Progenitor cell of endocrine pancreas (in vitro differentiated cells): ENCODE data around the gene ZNF284. TPM values are rescaled to one million over a fixed set of nuclear protein-coding genes. Genes with fewer than 3 reads are reported as not detected.
A peak's percentile ranks its signal among the peaks of the same experiment; 100 is the strongest.

ENCODE experiments used
- DNase-seq: peaks from one replicate; pipeline ENCODE4 v3.0.0; 2021; ENCODE audit warnings: low spot score; ENCODE audit not compliant: unreplicated experiment
- H3K27ac Mint-ChIP-seq: 2 replicates; pipeline ENCODE4 v1.8.0; 2021; ENCODE audit warnings: mild to moderate bottlenecking, moderate library complexity, mixed read lengths
- H3K27me3 Mint-ChIP-seq: 2 replicates; pipeline ENCODE4 v1.8.0; 2021; ENCODE audit warnings: mixed read lengths
- H3K36me3 Mint-ChIP-seq: 2 replicates; pipeline ENCODE4 v1.8.0; 2022; ENCODE audit warnings: mixed read lengths; ENCODE audit not compliant: insufficient read depth
- H3K4me1 Mint-ChIP-seq: 2 replicates; pipeline ENCODE4 v1.8.0; 2021; ENCODE audit warnings: low read depth, mixed read lengths
- H3K4me3 Mint-ChIP-seq: 2 replicates; pipeline ENCODE4 v1.8.0; 2021; ENCODE audit warnings: low read depth, mild to moderate bottlenecking, moderate library complexity, mixed read lengths
- H3K9me3 Mint-ChIP-seq: 2 replicates; pipeline ENCODE4 v1.8.0; 2021; ENCODE audit warnings: low read depth, mixed read lengths
- total RNA-seq: library from RNA; stranded (reverse); gene quantifications from 2 replicates; pipeline ENCODE4 v1.2.1, GENCODE V29; 2021
- TF ChIP-seq, protein P1 (sequence below): fragments of 200-600 bp; sonication (generic); IDR thresholded peaks from one replicate; pipeline ENCODE4 v1.5.0; 2021; ENCODE audit warnings: antibody characterized with exemption, mild to moderate bottlenecking; ENCODE audit not compliant: unreplicated experiment

Gene ZNF284
- total RNA-seq, 1 donor from 2014 or later, result 5.9 TPM

GRCh38 chr19:44092108-44092507, 20.1 kb downstream of the ZNF284 start:
- DNase-seq, result no peak
- no peak overlapping the region for H3K27ac Mint-ChIP-seq

DNA sequence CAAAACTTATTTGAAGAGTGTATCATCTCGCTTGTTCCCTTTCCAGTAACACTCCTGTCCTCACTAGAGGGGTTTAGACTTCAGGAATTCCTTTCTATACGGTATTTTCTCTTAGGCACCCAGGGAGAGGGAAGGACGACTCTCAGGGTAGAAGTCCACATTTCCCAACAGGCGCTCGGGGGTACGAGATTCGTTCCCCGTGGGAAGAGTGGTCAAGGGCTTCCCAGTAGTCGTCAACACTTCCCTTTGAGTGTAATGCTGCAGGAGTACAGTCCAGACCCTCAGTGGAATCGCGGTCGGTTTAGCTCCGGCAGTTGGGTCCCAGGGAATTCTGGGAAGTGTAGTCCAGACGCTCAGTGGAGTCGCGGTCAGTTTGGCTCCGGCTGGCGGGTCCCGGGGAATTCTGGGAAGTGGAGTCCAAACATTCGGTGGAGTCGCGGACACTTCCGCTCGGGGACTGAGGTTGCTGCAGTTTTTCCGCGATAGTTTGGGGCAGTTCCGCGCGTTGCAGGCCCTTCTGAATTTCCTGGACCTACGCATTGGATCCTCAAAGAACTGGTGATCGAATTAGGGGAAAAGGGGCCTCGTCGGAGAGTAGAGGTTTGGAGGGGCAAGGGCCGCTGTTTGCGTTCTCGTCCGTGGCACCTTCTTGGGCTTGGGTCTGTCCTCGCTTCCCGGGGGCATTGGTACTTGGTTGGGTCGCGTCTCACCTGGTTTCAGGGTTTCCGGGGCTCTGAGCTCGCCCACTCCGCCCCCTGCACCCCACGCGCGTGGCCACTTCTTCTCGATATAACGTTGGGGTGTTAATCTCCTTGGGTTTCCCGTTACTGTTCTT, 22.2 kb downstream of the ZNF284 start, which contains the start of gene ZNF224:
Gene ZNF224, plus strand, starts transcription at position 431 of the 835 bp plus-strand sequence. CDS start 3,513 bp downstream, outside the sequence.
- TF ChIP-seq, protein P1, sequence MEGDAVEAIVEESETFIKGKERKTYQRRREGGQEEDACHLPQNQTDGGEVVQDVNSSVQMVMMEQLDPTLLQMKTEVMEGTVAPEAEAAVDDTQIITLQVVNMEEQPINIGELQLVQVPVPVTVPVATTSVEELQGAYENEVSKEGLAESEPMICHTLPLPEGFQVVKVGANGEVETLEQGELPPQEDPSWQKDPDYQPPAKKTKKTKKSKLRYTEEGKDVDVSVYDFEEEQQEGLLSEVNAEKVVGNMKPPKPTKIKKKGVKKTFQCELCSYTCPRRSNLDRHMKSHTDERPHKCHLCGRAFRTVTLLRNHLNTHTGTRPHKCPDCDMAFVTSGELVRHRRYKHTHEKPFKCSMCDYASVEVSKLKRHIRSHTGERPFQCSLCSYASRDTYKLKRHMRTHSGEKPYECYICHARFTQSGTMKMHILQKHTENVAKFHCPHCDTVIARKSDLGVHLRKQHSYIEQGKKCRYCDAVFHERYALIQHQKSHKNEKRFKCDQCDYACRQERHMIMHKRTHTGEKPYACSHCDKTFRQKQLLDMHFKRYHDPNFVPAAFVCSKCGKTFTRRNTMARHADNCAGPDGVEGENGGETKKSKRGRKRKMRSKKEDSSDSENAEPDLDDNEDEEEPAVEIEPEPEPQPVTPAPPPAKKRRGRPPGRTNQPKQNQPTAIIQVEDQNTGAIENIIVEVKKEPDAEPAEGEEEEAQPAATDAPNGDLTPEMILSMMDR, result no peak
- Mint-ChIP-seq H3K4me3 (peak within 1 kb of the TSS; percentile 99), H3K4me1 (peaks cover 8% of the 10 kb centered on the region), H3K27me3 (no peaks in the 10 kb centered on the region), H3K27ac (peak within 1 kb of the TSS; percentile 96), H3K9me3 (no peaks in the 10 kb centered on the region), H3K36me3 (peaks cover 7% of the 10 kb centered on the region)
- DNase-seq, result peak; percentile 78

More at GRCh38 chr19:44092108-44092507, 20.1 kb downstream of the ZNF284 start:
- Mint-ChIP-seq H3K36me3 (no peaks in the 10 kb centered on the region), H3K4me1 (peaks cover 8% of the 10 kb centered on the region), H3K9me3 (no peaks in the 10 kb centered on the region), H3K27me3 (no peaks in the 10 kb centered on the region), H3K4me3 (no peak overlapping the region)
- TF ChIP-seq, protein P1, result no peak

GRCh38 chr19:44107751-44108150, 35.8 kb downstream of the ZNF284 start:
- H3K9me3 Mint-ChIP-seq, result peaks cover 62% of the 10 kb centered on the region
- TF ChIP-seq, protein P1, result no peak

DNA sequence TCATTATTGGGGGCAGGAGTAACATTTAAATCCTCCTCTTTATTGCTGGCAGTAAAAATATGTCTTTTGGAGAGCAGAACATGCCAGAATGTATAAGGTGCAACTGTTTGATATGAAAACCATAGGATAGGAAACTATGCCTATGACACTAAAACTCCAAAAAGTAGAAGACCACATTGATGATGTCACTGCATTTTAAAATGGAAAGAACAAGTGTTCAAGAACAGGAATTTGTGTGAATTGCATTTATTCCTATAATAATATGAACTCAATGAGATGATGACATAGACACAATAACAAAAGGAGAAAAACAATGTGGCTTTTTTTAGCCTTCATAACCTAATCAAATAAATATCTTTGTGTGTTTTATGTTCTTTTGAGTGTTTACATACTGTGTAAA, 37.5 kb downstream of the ZNF284 start:
- DNase-seq, result no peak
- no peak overlapping the region for H3K27ac Mint-ChIP-seq
- H3K27me3 Mint-ChIP-seq, result no peaks in the 10 kb centered on the region
- H3K4me1 Mint-ChIP-seq, result peaks cover 11% of the 10 kb centered on the region
- TF ChIP-seq, protein P1, result no peak
- no peak overlapping the region for H3K4me3 Mint-ChIP-seq
- H3K36me3 Mint-ChIP-seq, result peaks cover 62% of the 10 kb centered on the region
- peaks cover 52% of the 10 kb centered on the region for H3K9me3 Mint-ChIP-seq

More at GRCh38 chr19:44107751-44108150, 35.8 kb downstream of the ZNF284 start:
- Mint-ChIP-seq H3K27me3 (no peaks in the 10 kb centered on the region), H3K36me3 (peaks cover 77% of the 10 kb centered on the region), H3K4me1 (peaks cover 4% of the 10 kb centered on the region), H3K4me3 (no peak overlapping the region), H3K27ac (no peak overlapping the region)
- DNase-seq, result no peak

DNA sequence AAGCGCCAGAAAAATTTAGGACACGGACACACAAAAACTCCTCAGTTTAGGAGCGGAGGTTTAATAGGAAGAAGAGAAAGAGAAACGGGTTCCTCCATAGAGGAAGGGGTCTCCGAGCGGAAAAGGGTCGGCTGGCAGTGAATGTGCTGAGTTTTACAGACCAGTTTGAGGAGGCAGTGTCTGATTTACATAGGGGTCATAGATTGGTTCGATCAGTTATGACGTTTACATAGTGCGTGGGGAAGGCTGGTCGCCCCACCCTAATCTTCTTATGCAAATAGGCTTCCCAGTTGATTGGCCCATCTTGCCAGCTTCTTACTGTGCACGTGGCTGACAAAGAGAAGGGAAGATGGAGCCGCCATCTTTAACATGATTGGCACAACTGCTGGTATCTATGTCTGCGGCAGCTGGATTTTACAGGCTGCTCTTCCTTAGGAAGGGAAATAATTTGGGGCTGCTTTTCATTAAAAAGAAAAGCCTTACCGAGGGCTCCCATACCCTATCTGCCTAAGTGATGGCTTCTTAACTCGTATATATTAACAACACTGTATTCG, 40.0 kb downstream of the ZNF284 start:
- no peak for DNase-seq
- peaks cover 11% of the 10 kb centered on the region for H3K4me1 Mint-ChIP-seq
- peaks cover 38% of the 10 kb centered on the region for H3K9me3 Mint-ChIP-seq
- peak overlapping the region; percentile 93 for H3K4me3 Mint-ChIP-seq
- peaks cover 46% of the 10 kb centered on the region for H3K36me3 Mint-ChIP-seq
- H3K27me3 Mint-ChIP-seq, result no peaks in the 10 kb centered on the region
- H3K27ac Mint-ChIP-seq, result peak overlapping the region; percentile 86
- TF ChIP-seq, protein P1, result no peak
